ENCODE measurements around the gene IFT122.
"Not testable (repeated sequence)": the region's sequence is repeated elsewhere in the genome, so short reads cannot be mapped to it uniquely, and the experiment has no call there.

Gene IFT122

DNA sequence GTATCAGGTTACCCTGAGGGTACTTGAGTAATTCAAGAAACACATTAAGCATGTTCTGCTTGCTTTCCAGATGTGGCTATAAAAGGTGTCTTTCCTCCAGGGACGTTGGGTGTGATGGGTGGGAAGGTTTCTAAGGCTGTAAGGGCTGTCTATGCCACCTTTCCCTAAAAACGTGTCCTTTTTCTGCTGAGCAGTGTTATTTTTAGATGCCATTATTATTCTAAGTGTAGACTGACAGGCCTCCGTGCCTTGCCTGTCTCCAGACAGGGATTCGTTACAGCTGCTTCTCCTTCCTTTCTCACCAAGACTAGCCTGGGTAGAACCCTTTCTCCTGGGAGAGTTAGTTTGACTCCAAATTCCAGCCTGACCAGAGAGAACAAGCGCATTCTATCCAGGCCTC lies 61.6 kb downstream of the IFT122 start:
- no peak for DNase-seq

- DNase-seq = peak; percentile 91
Observed at GRCh38 chr3:129502641-129503408, 62.8 kb downstream of the IFT122 start.

DNA sequence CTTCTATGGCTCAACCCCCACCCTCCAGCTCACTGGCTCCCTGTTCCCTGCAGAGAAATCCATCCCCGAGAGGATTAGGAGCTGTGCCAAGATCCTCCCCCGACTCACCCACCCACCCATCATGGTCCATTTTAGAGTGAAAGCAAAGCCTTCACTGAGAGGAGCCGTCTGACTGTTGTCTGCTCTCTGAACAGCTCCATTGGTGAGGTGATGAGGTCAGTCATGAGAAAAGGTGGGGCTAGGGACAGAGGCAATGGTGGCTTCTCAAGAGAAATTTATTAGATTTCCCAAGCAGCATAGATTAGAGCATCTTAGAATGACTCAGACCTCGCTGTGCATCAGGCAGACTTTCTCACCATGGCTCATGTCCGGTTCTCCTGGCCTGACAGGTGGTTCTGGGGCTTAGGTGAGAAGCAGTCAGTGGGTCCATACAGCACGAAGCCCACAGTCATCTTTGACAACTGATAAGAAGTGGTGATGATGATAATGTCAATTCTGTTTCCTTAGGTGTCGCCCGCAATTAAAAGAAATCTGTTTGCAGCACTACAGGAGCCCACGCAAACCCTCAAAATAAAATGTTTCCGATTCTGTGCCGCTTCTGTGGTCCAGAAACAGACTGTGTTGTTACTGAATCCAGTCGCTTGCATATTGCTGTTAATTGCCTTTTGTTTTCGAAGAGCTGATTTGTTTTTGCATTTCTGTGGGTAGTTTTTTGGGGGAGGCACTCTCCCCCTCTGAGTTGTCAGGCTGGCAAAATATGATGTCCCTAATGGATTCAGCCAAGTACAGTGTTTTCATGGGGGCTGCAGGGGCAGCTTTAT lies 63.7 kb downstream of the IFT122 start:
- peak; percentile 91 for DNase-seq

DNA sequence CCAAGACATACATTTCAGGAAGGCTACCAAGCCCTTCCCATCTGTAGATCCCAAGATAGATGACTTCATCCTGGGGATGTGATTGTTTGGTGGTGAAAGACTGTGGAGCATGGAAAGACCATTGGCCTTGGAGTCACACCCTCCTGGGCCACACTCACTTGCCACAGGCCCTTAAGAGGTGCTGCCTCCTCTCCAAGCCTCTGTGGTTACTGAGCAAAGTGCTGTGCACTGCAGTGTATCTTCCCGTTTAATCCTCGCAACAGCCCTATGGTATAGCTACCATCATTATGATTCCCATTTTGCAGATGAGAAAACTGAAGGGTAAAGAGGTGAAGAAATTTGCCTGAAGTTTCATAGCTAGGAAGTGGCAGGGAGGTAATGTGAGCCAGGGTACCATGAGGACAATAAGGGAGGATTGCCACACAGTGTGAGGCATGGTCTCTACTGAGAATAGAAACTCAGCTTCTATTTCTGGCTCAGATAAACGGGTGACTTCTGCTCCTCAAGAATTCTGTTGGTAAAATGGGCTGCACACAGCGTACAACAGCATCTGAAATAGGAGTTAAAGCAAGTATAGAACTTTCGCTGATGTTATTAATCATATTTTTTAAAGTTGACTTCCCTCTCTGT lies 64.6 kb downstream of the IFT122 start:
- no peak for DNase-seq

DNA sequence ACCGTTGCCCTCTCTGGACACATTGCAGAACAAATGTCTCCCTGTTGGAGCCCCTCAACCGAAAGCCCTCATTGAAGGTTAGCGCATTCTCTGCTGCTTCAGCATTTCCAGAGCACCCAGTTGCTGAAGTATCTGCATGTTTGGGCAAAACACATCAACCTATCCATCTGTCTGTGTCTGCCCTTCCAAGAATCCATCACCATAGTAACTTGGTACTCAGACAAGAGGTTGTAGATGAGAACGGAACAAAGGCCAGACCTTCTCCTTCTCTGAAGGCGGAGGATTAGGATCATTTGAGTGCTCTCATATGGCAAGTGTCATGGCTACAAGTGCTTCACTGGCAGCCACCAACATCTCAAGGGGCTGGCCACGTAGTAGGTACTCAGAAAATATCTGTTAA lies 65.3 kb downstream of the IFT122 start:
- peak; percentile 62 for DNase-seq

- peak; percentile 96 for DNase-seq
Observed at GRCh38 chr3:129506231-129506742, 66.3 kb downstream of the IFT122 start.

- DNase-seq = peak; percentile 58
Observed at GRCh38 chr3:129507181-129507831, 67.3 kb downstream of the IFT122 start.

DNA sequence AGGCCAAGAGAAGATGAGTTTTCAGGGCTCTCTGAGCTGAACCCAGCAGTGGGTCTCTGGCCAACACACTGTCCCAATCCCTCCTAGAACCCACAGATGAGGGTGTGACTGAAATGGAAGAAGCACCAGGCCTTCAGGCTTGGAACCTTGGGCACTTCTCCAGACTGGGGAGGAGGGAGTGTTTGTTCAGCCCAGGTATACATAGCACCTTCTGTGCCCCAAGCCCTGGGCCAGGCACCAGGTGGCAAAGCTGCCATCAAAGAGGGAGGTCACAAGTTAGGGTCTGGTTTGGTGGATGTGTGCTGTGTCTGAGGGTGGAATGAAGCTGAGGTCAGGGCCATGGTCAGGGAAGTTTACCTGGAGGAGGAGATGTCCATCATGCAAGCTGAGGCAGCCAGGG lies 72.6 kb downstream of the IFT122 start:
- no peak for DNase-seq

DNA sequence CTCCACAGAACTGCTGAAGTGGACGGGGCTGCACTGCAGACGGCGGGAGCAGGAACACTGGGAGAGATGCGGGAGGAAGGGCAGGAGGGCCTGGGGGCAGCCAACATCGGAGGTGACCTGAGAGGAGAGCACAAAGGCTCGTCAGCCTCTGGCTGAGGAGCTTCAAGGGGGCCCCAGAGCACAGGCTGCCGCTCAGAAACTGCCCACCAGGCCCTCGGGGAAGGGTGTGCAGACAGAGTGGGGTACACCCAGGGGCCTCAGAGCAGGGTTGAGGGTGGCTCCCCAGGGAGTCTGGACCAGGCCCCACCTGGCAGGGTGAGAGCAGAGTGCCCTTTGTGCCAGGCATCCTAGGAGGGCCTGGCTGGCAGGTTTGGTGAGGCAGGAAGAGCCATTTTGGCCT lies 73.7 kb downstream of the IFT122 start:
- DNase-seq = no peak

DNA sequence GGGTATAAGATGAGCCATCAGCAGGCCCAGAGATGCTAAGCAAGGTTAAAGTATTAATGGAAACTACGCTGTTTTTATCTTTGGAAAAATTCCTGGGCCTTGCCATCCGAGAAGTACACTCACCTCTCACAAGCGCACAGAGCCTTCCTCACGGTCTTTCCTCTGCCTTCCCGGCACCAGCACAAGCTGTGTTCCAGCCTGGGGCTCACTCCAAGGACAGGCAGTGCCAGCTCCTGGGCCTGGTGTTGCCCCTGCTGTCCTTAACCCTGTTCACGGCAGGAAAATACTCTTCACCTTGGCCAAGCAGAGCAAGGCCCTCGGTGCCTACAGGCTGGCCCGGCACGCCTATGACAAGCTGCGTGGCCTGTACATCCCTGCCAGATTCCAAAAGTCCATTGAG lies 74.1 kb downstream of the IFT122 start:
- DNase-seq = no peak

DNA sequence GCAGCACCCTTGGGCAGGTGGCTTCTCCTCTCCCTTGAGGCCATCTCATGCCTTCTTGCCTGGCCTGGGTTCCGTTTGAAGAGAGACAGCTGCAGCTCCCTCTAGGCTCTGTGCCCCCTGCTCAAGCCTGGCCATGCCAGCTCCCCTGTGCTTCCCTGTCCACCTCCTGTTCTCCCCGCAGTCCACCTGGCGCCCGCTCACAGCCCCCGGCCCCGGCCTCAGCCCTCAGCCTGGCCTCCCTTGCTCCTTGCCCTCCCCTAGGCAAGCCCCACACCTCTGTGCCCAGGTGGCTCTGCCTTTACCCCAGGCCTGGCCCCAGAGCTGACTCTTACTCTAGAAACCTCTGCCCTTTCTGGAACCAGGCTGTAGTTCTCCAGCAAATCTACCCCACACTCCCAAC lies 74.5 kb downstream of the IFT122 start:
- DNase-seq = no peak

DNA sequence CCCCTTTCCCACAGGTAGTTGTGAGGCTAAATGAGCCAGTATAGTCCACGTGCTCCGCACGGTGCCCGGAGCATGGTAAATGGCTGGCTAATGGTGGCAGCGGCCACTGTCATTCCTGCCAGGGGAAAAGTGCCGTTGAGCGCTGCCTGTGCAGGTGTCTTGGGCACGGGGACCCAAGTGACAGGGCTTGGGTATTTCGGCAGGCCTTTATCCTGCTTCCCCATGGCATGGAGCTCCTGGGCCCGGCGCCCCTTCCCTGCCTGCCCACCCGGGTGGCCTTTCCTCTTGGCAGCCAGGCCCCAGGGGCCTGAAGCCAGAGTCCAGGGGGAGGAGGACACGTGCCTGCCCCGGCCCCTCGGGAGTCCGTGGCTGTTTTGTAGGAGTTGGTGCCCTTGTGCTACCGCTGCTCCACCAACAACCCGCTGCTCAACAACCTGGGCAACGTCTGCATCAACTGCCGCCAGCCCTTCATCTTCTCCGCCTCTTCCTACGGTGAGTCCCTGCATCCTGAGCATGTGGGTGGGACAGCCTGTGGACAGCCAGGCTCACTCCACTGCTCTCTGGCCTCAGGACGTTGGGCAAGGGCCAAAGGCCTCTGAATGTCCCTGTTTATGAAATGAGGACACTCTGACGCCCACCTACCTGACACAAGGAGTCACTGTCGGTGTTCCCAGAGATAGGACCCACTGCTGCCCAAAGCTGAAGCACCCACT lies 75.2 kb downstream of the IFT122 start:
- not testable (repeated sequence) for DNase-seq

DNA sequence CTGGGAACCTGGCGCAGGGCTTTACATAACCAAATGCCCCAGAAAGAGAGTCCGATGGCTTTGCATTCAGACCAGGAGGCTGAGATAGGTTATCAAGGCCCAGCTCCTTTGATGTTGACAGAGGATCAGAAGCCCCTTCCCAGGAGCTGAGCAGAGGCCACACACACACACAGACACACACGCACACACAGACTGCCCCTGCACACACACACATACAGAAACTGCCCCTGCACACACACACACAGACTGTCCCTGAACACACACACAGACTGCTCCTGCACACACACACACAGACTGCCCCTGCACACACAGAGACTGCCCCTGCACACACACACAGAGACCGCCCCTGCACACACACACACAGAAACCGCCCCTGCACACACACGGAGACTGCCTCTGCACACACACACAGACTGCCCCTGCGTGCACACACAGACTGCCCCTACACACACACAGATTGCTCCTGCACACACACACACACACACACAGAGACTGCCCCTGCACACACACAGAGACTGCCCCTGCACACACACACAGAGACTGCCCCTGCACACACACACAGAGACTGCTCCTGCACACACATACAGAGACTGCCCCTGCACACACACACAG lies 75.9 kb downstream of the IFT122 start:
- DNase-seq = not testable (repeated sequence)

DNA sequence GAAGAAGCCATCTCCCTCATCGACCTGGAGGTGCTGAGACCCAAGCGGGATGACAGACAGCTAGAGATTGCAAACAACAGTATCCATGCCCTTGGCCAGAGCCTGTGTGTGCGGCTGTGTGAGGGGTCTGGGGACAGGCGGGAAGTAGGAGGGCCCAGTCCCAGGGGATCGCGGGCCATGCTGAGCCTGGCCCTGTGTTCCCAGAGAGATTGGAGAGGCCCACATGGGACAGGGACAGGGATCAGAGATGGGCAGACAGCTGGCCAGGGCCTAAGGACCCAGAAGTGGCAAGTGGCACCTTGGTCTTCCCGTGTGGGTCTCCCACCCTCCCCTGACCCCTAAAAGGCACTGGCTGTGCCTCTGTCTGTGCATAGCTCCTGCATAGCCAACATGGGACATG lies 77.5 kb downstream of the IFT122 start:
- DNase-seq = no peak

- DNase-seq = no peak
Observed at GRCh38 chr3:129518038-129518561, 78.1 kb downstream of the IFT122 start.

- no peak for DNase-seq
Observed at GRCh38 chr3:129518581-129518980, 78.6 kb downstream of the IFT122 start.

DNA sequence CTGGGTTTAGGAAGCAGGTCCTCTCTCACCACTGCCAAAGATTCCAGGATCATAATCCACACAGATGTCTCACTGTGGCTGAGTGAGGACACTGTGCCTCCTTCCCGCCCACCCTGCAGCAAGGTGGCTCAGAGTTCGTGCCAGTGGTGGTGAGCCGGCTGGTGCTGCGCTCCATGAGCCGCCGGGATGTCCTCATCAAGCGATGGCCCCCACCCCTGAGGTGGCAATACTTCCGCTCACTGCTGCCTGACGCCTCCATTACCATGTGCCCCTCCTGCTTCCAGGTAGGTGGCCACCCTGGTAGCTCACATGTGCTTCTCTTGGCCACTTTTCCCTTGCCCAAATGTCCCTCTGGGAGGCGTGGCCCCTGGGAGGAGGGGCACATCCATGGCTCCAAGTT lies 79.4 kb downstream of the IFT122 start:
- DNase-seq = no peak

DNA sequence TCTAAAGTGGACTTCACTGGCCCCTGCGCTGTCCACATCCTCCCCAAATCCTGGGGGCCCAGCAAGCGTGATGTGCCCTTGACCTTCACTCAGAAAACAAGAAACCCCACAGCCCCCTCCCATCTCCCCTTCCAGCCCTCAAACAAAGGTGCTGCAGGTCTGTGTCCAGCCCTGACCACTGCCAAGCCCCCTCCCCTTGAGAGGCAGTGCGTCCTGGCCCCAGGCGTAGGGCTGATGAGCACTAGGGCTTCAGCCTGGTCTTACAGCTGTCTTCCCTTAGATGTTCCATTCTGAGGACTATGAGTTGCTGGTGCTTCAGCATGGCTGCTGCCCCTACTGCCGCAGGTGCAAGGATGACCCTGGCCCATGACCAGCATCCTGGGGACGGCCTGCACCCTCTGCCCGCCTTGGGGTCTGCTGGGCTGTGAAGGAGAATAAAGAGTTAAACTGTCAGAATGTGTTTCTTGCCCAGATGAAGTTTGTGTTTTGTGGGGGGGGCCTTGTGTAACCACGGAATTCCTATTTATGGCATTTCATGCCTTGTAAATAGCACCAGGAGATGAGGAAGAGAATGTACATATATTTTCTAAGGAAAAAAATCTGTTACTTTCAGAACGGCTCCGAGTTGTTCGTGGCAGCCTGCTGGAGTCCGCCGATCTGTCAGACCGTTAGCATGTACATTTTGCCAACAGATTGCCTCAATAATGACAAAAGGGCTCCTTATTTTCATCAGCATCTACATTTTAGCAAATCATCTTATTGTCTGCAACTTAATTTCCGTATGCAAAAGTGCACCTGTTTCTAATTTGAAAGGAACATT lies 80.1 kb downstream of the IFT122 start:
- DNase-seq = no peak

DNA sequence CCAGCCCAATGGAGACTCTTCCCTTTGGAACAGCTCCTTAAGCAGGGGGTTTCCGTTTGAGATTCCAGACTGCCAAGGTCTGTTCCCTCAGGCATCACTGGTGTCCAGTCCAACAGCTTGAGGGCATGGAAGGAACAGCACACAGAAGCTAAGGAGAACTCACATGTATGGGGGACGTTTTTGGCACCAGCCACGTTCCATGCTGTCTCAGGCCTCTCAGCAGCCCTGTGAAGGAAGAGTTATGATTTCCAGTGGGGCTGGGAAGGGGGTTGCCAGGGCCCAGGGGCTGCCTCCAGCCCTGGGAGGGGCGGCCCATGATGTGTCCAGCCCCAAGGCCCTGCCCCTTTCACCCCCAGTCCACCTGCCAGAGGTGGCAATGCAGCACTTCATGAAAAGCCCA lies 80.9 kb downstream of the IFT122 start:
- DNase-seq = no peak

- DNase-seq = no peak
Observed at GRCh38 chr3:129521611-129522010, 81.6 kb downstream of the IFT122 start.

GRCh38 chr3:129522953-129523352 lies 82.9 kb downstream of the IFT122 start:
- no peak for DNase-seq

Data from NCI-H1092 treated with DMSO at 0.1 percent for 48 hours (cell line).